Suprapubic skin (tissue), 3 donors: ENCODE measurements around the gene ADGRF4.

Source experiments
- POLR2AphosphoS5 ChIP-seq, 3 donors: sonication (generic); formaldehyde crosslinking; IDR thresholded peaks; one replicate each; pipeline ENCODE4 v1.6.1; 2017; ENCODE audit warnings: antibody characterized with exemption in 3 of 3
- TF ChIP-seq, protein P1 (sequence below), 2 donors: fragments of 200-600 bp in 1 of 2; fragments of 450-650 bp in 1 of 2; sonication (generic) in 1 of 2; IDR thresholded peaks; one replicate each; pipeline ENCODE4 v1.5.1; 2016 to 2019; ENCODE audit warnings: antibody characterized with exemption in 2 of 2, mild to moderate bottlenecking in 1 of 2, moderate library complexity in 1 of 2

DNA sequence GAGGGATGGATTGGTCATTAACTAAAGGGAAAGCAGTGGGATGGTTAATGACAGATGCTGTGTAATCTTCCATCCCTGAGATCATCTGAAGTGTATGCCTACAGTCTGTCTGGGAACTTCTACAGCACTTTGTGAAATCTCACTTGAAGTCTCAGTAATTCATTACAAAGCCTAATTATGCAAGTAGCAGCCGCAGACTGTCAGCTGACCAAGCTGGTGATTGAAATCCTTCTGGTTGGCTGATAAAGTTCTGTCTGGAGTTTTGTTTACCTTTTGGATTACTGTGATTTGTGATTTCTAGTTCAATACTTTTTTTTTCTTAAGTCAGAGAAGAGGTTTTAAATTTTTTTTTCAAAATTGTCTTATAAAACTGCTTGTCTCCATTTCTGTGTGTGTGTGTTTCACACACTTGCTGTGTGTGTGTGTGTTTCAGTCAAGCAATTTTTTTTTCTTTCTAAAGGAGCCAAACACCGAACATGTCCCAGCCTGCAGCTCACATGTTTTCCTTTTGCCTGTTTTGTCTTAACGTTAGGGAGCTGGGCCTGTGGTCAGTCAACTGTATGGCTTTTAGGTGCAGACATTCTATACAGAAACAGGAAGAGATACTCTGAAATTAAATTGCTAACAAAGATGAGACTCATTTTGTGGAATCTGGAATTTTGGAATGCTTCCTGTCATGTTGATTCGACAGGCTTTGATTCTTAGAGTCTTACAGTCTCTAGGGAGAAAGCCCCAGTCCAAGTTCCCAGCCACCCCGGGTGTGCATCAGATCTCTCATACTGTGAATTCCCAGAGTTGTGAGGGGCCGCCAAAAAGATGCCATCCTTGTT, 28.5 kb upstream of the ADGRF4 start:
- TF ChIP-seq, protein P1, sequence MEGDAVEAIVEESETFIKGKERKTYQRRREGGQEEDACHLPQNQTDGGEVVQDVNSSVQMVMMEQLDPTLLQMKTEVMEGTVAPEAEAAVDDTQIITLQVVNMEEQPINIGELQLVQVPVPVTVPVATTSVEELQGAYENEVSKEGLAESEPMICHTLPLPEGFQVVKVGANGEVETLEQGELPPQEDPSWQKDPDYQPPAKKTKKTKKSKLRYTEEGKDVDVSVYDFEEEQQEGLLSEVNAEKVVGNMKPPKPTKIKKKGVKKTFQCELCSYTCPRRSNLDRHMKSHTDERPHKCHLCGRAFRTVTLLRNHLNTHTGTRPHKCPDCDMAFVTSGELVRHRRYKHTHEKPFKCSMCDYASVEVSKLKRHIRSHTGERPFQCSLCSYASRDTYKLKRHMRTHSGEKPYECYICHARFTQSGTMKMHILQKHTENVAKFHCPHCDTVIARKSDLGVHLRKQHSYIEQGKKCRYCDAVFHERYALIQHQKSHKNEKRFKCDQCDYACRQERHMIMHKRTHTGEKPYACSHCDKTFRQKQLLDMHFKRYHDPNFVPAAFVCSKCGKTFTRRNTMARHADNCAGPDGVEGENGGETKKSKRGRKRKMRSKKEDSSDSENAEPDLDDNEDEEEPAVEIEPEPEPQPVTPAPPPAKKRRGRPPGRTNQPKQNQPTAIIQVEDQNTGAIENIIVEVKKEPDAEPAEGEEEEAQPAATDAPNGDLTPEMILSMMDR (IDR thresholded peaks at IDR 0.05) = no peak
- TF ChIP-seq POLR2AphosphoS5 (IDR thresholded peaks at IDR 0.05) = no peak
